HepG2 (cell line): Measurements from ENCODE around the gene SLC9A1. TPM values are rescaled to one million over a fixed set of nuclear protein-coding genes. Genes with fewer than 3 reads are reported as not detected.

Experiments
- BHLHE40 ChIP-seq: IDR thresholded peaks from 2 replicates; pipeline ENCODE4 v1.6.1; 2011; ENCODE audit warnings: low read length, improper control_type of control experiment
- CEBPG ChIP-seq: IDR thresholded peaks from 2 replicates; pipeline ENCODE4 v1.6.1; 2016
- CHD2 ChIP-seq: IDR thresholded peaks from 2 replicates; pipeline ENCODE4 v1.6.1; 2011; ENCODE audit warnings: low read depth, low read length, improper control_type of control experiment
- DNMT3B ChIP-seq: conservative IDR thresholded peaks from 2 replicates; pipeline ENCODE4 v1.6.1; 2016; ENCODE audit warnings: missing biosample characterization, control low read depth
- EEA1 ChIP-seq: sonication (generic); formaldehyde crosslinking; IDR thresholded peaks from 2 replicates; pipeline ENCODE4 v1.5.1; 2020; ENCODE audit warnings: mild to moderate bottlenecking, missing genetic modification reagents, borderline replicate concordance
- EP300 ChIP-seq, 3 experiments: sonication (generic) in 1 of 3; formaldehyde crosslinking in 1 of 3; IDR thresholded peaks; 2 replicates each; pipeline versions ENCODE4 v1.5.1 to v1.6.1; 2011 to 2020; ENCODE audit warnings: low read depth in 2 of 3, low read length in 2 of 3, borderline replicate concordance in 1 of 3, improper control_type of control experiment in 1 of 3, mild to moderate bottlenecking in 1 of 3, missing genetic modification reagents in 1 of 3, moderate library complexity in 1 of 3
- ETV6 ChIP-seq: sonication (generic); formaldehyde crosslinking; conservative IDR thresholded peaks from 2 replicates; pipeline ENCODE4 v1.4.0; 2020; ENCODE audit warnings: missing genetic modification reagents
- FOSL1 ChIP-seq: sonication (generic); formaldehyde crosslinking; IDR thresholded peaks from 2 replicates; pipeline ENCODE4 v1.9.0; 2021; ENCODE audit warnings: missing genetic modification reagents, borderline replicate concordance
- FOSL2 ChIP-seq: sonication (generic); formaldehyde crosslinking; IDR thresholded peaks from 2 replicates; pipeline ENCODE4 v1.4.0; 2020; ENCODE audit warnings: missing genetic modification reagents
- GZF1 ChIP-seq: sonication (generic); formaldehyde crosslinking; IDR thresholded peaks from 2 replicates; pipeline ENCODE4 v1.5.1; 2020; ENCODE audit warnings: mild to moderate bottlenecking, missing genetic modification reagents
- HOXA3 ChIP-seq: sonication (generic); formaldehyde crosslinking; IDR thresholded peaks from 2 replicates; pipeline ENCODE4 v1.5.0; 2020; ENCODE audit warnings: missing genetic modification reagents
- KLF16 ChIP-seq, 2 experiments: sonication (generic) in 1 of 2; formaldehyde crosslinking in 1 of 2; IDR thresholded peaks; 2 replicates each; pipeline versions ENCODE4 v1.6.1 to v1.8.0; 2016 to 2023; ENCODE audit warnings: missing genetic modification reagents in 2 of 2, missing compliant biosample characterization in 1 of 2
- NR2F6 ChIP-seq, 2 experiments: IDR thresholded peaks; 2 replicates each; pipeline ENCODE4 v1.6.1; 2016; ENCODE audit warnings: antibody characterized with exemption in 1 of 2, mild to moderate bottlenecking in 1 of 2
- RXRB ChIP-seq: IDR thresholded peaks from 2 replicates; pipeline ENCODE4 v1.6.1; 2016; ENCODE audit warnings: borderline replicate concordance, missing genetic modification reagents, missing compliant biosample characterization
- TEAD3 ChIP-seq: optimal IDR thresholded peaks from 2 replicates; pipeline ENCODE3; 2016; ENCODE audit warnings: borderline replicate concordance
- ZFY ChIP-seq: sonication (generic); formaldehyde crosslinking; IDR thresholded peaks from 2 replicates; pipeline ENCODE4 v1.4.0; 2020; ENCODE audit warnings: missing genetic modification reagents
- ZMAT3 ChIP-seq: sonication (generic); formaldehyde crosslinking; conservative IDR thresholded peaks from 2 replicates; pipeline ENCODE4 v1.7.0; 2021; ENCODE audit warnings: missing genetic modification reagents
- ZNF501 ChIP-seq: sonication (generic); formaldehyde crosslinking; IDR thresholded peaks from 2 replicates; pipeline ENCODE4 v1.5.1; 2020; ENCODE audit warnings: mild to moderate bottlenecking, moderate library complexity, missing genetic modification reagents
- polyA plus RNA-seq, 8 experiments: library from polyadenylated mRNA; depleted of rRNA in 3 of 8; stranded (reverse) in 7 of 8; unstranded in 1 of 8; fragments of >200 nt; fragmentation: Illumina TruSeq in 4 of 8; extraction: Trizol in 4 of 8; gene quantifications; 2 replicates each; pipeline versions ENCODE4 v1.2.1 to v1.2.3, GENCODE V29; 2011 to 2016; ENCODE audit warnings: low read depth in 4 of 8, missing spikeins in 1 of 8, mixed read lengths in 1 of 8; ENCODE audit not compliant: insufficient read depth in 1 of 8
- total RNA-seq, 5 experiments: library from RNA; depleted of rRNA; stranded (reverse); fragments of >200 nt; fragmentation: Illumina TruSeq; extraction: Trizol; gene quantifications; 2 replicates each; pipeline ENCODE4 v1.2.3, GENCODE V29; 2016; ENCODE audit warnings: low read depth in 1 of 5
- TF ChIP-seq, protein P1 (sequence below): sonication (generic); formaldehyde crosslinking; IDR thresholded peaks from 2 replicates; pipeline ENCODE4 v1.4.0; 2020; ENCODE audit warnings: missing genetic modification reagents
- TF ChIP-seq, protein P2 (sequence below): fragments of 450-650 bp; IDR thresholded peaks from 2 replicates; pipeline ENCODE4 v1.6.1; 2016
- TF ChIP-seq, protein P3 (sequence below): IDR thresholded peaks from 2 replicates; pipeline ENCODE4 v1.6.1; 2016; ENCODE audit warnings: mild to moderate bottlenecking
- TF ChIP-seq, protein P4 (sequence below): sonication (generic); formaldehyde crosslinking; IDR thresholded peaks from 2 replicates; pipeline ENCODE4 v1.4.0; 2020; ENCODE audit warnings: missing genetic modification reagents

Gene SLC9A1
- total and polyA plus RNA-seq, 2 of the 13 experiments (the other 11 are each of a cell fraction or from before 2014, with no cell fraction given): 1.4 to 2.9 TPM

DNA sequence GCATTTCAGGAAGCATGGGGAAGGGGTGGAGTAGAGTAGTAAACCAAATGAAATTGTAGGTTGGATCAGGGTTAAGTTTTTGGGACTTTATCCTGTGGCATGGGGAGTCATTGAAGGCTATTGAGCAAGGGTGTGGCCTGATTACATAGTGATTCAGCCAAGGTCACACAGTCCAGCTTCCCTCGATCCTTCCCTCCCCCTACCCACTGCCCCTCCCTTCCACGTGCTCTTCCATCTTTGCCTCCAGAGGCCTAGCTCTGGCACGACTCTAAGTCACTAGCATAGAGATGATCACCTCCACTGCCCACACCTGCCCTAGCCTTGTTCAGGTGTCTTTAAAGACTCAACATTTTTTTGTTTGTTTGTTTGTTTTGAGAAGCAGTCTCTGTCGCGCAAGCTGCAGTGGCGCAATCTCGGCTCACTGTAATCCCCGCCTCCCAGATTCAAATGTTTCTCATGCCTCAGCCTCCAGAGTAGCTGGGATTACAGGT lies 37.2 kb upstream of the SLC9A1 start (continued):
- TF ChIP-seq, protein P1, sequence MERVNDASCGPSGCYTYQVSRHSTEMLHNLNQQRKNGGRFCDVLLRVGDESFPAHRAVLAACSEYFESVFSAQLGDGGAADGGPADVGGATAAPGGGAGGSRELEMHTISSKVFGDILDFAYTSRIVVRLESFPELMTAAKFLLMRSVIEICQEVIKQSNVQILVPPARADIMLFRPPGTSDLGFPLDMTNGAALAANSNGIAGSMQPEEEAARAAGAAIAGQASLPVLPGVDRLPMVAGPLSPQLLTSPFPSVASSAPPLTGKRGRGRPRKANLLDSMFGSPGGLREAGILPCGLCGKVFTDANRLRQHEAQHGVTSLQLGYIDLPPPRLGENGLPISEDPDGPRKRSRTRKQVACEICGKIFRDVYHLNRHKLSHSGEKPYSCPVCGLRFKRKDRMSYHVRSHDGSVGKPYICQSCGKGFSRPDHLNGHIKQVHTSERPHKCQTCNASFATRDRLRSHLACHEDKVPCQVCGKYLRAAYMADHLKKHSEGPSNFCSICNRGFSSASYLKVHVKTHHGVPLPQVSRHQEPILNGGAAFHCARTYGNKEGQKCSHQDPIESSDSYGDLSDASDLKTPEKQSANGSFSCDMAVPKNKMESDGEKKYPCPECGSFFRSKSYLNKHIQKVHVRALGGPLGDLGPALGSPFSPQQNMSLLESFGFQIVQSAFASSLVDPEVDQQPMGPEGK (CRISPR knock-in tag): peak; percentile 59
- TF ChIP-seq ZMAT3 (0 out of 2 replicates have a peak, but pooled peaks have one; percentile 41), FOSL1 (CRISPR knock-in tag) (peak; percentile 77), TEAD3 (peak; percentile 42), FOSL2 (CRISPR knock-in tag) (peak; percentile 95), GZF1 (CRISPR knock-in tag) (no peak), DNMT3B (peak; percentile 70; the same call in 1 of the 2 replicates), NR2F6 (IDR thresholded peaks at IDR 0.05) (no peak), NR2F6 (CRISPR knock-in tag; IDR thresholded peaks at IDR 0.05) (peak; percentile 58), ZFY (peak; percentile 63; the same call in 1 of the 2 replicates), CEBPG (CRISPR knock-in tag) (peak; percentile 69), RXRB (0 out of 2 replicates have a peak, but pooled peaks have one; percentile 18), HOXA3 (CRISPR knock-in tag) (peak; percentile 45; the same call in 1 of the 2 replicates), EP300 (IDR thresholded peaks at IDR 0.05; ENCODE audit: low read depth in 2 of 2, low read length in 2 of 2) (peak in 1 of 2 experiments; percentile 59; a peak in 2 of 4 replicates), EP300 (CRISPR knock-in tag; IDR thresholded peaks at IDR 0.05; ENCODE audit: borderline replicate concordance) (no peak; the same call in 1 of the 2 replicates), BHLHE40 (peak; percentile 69), KLF16 (CRISPR knock-in tag; IDR thresholded peaks at IDR 0.05) (peak in 1 of 2 experiments; percentile 57; a peak in 1 of 4 replicates), ZNF501 (peak; percentile 49; the same call in 1 of the 2 replicates), EEA1 (CRISPR knock-in tag) (no peak), CHD2 (no peak), ETV6 (CRISPR knock-in tag) (no peak)
- TF ChIP-seq, protein P2, sequence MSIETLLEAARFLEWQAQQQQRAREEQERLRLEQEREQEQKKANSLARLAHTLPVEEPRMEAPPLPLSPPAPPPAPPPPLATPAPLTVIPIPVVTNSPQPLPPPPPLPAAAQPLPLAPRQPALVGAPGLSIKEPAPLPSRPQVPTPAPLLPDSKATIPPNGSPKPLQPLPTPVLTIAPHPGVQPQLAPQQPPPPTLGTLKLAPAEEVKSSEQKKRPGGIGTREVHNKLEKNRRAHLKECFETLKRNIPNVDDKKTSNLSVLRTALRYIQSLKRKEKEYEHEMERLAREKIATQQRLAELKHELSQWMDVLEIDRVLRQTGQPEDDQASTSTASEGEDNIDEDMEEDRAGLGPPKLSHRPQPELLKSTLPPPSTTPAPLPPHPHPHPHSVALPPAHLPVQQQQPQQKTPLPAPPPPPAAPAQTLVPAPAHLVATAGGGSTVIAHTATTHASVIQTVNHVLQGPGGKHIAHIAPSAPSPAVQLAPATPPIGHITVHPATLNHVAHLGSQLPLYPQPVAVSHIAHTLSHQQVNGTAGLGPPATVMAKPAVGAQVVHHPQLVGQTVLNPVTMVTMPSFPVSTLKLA: 0 out of 2 replicates have a peak, but pooled peaks have one; percentile 12
- TF ChIP-seq, protein P3, sequence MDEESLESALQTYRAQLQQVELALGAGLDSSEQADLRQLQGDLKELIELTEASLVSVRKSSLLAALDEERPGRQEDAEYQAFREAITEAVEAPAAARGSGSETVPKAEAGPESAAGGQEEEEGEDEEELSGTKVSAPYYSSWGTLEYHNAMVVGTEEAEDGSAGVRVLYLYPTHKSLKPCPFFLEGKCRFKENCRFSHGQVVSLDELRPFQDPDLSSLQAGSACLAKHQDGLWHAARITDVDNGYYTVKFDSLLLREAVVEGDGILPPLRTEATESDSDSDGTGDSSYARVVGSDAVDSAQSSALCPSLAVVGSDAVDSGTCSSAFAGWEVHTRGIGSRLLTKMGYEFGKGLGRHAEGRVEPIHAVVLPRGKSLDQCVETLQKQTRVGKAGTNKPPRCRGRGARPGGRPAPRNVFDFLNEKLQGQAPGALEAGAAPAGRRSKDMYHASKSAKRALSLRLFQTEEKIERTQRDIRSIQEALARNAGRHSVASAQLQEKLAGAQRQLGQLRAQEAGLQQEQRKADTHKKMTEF: 0 out of 2 replicates have a peak, but pooled peaks have one; percentile 33
- TF ChIP-seq, protein P4, sequence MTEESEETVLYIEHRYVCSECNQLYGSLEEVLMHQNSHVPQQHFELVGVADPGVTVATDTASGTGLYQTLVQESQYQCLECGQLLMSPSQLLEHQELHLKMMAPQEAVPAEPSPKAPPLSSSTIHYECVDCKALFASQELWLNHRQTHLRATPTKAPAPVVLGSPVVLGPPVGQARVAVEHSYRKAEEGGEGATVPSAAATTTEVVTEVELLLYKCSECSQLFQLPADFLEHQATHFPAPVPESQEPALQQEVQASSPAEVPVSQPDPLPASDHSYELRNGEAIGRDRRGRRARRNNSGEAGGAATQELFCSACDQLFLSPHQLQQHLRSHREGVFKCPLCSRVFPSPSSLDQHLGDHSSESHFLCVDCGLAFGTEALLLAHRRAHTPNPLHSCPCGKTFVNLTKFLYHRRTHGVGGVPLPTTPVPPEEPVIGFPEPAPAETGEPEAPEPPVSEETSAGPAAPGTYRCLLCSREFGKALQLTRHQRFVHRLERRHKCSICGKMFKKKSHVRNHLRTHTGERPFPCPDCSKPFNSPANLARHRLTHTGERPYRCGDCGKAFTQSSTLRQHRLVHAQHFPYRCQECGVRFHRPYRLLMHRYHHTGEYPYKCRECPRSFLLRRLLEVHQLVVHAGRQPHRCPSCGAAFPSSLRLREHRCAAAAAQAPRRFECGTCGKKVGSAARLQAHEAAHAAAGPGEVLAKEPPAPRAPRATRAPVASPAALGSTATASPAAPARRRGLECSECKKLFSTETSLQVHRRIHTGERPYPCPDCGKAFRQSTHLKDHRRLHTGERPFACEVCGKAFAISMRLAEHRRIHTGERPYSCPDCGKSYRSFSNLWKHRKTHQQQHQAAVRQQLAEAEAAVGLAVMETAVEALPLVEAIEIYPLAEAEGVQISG (CRISPR knock-in tag): peak; percentile 60; the same call in 1 of the 2 replicates
